Measurements from ENCODE around the gene EXOC6B. TPM values are rescaled to one million over a fixed set of nuclear protein-coding genes. Genes with fewer than 3 reads are reported as not detected.

The EXOC6B gene
- 30.1 and 33.0 TPM in 2 replicates for total RNA-seq (2021; fragmentation: NEBNext Ultra II Directional; extraction: Animal tissue kit (Norgen Biotek cat#: 25700))
- polyA plus RNA-seq (2011; rRNA removed) = 13.5 and 18.3 TPM in 2 replicates
- 13.0 TPM for polyA plus RNA-seq (2011; cell fraction: cytosol; rRNA removed)
- 21.4 TPM for polyA plus RNA-seq (2011; cell fraction: nucleus; rRNA removed)
- polyA plus RNA-seq (2012, experiment 1 of 2) = 13.7 to 23.3 TPM (median 18.8 TPM) in 4 replicates
- polyA plus RNA-seq (2012, experiment 2 of 2) = 1.1 TPM
- polyA plus RNA-seq (2013, experiment 1 of 2) = 17.7 TPM
- 16.0 TPM for polyA plus RNA-seq (2013, experiment 2 of 2)
- polyA minus RNA-seq (2011; rRNA and poly(A)+ RNA removed) = 52.2 and 61.4 TPM in 2 replicates
- polyA minus RNA-seq (2011; cell fraction: cytosol; rRNA and poly(A)+ RNA removed) = 50.8 TPM
- polyA minus RNA-seq (2011; cell fraction: nucleus; rRNA and poly(A)+ RNA removed) = 61.1 TPM
- long read RNA-seq, experiment 1, full-length matches to known transcripts = 1 of 24 reads
- long read RNA-seq, experiment 1, partial matches to known transcripts = 3 of 24 reads
- long read RNA-seq, experiment 1, other reads (novel, unspliced or antisense) = 20 of 24 reads
- long read RNA-seq, experiment 2, full-length matches to known transcripts = 1 of 8 reads
- long read RNA-seq, experiment 2, partial matches to known transcripts = 5 of 8 reads
- long read RNA-seq, experiment 2, other reads (novel, unspliced or antisense) = 2 of 8 reads

- FAIRE-seq = peak; percentile 65
- H3K4me3 ChIP-seq (ENCODE audit: extremely low read depth in 1 of 4, insufficient read depth in 2 of 4, low read depth in 3 of 4, low read length in 4 of 4) = peak within 1 kb of the TSS; percentile 74 to 94 (median 88)
- H3K9me3 ChIP-seq (ENCODE audit: insufficient read depth in 2 of 2, low read depth in 1 of 2, low read length in 1 of 2) = no peaks in the 10 kb centered on the region
- TF ChIP-seq KDM5A (IDR thresholded peaks at IDR 0.05; ENCODE audit: low read length) (0 out of 2 replicates have a peak, but pooled peaks have one; percentile 36), KDM4A (IDR thresholded peaks at IDR 0.05; ENCODE audit: low read depth, low read length, severe bottlenecking) (peak; percentile 88), TAF7 (optimal IDR thresholded peaks at IDR 0.05; ENCODE audit: borderline replicate concordance, low read depth, low read length) (peak; percentile 95), BACH1 (IDR thresholded peaks at IDR 0.05; ENCODE audit: low read length) (no peak), ATF3 (IDR thresholded peaks at IDR 0.05; ENCODE audit: insufficient read depth, low read depth, low read length) (peak; percentile 47; the same call in 1 of the 2 replicates), CREB1 (IDR thresholded peaks at IDR 0.05) (peak; percentile 97), CEBPB (IDR thresholded peaks at IDR 0.05; ENCODE audit: low read depth, low read length) (peak; percentile 85), SP1 (IDR thresholded peaks at IDR 0.05; ENCODE audit: low read depth, low read length) (peak; percentile 88)
These were observed at the start of gene EXOC6B for GRCh38 chr2:72825257-72826155. Gene EXOC6B (minus strand): TSS chr2:72826033.

More at GRCh38 chr2:72825257-72826155, at the start of gene EXOC6B:
- Histone ChIP-seq H3K14ac (ENCODE audit: insufficient read length) (no peak within 1 kb of the TSS), H2AK5ac (ENCODE audit: low read depth, low read length) (no peak within 1 kb of the TSS), H3K79me2 (ENCODE audit: control insufficient read depth in 1 of 2, insufficient read depth in 2 of 2, low read length in 2 of 2) (peaks cover 0 to 22% of the 10 kb centered on the region in 2 experiments; a peak in 2 of 4 replicates), H3K23ac (ENCODE audit: insufficient read length) (no peak within 1 kb of the TSS), H3K18ac (ENCODE audit: extremely low read depth, low read length) (peak within 1 kb of the TSS; percentile 65; the same call in 1 of the 2 replicates), H3K27ac (ENCODE audit: low read depth, low read length) (peak within 1 kb of the TSS; percentile 90), H2BK20ac (ENCODE audit: low read length) (no peak within 1 kb of the TSS), H3K79me1 (ENCODE audit: low read depth, low read length) (no peaks in the 10 kb centered on the region), H2BK5ac (ENCODE audit: low read depth, low read length) (peak within 1 kb of the TSS; percentile 91), H3K27me3 (replicated peaks in 1 of 4; ENCODE audit: control insufficient read depth in 3 of 4, extremely low read depth in 1 of 4, insufficient read depth in 3 of 4, low read length in 3 of 4) (no peaks in the 10 kb centered on the region), H3K4me1 (replicated peaks in 1 of 4; ENCODE audit: control insufficient read depth in 3 of 4, insufficient read depth in 4 of 4, low read length in 3 of 4) (peaks cover 0 to 6% (median 6%) of the 10 kb centered on the region in 4 experiments; a peak in 3 of 7 replicates), H3K56ac (replicated peaks; ENCODE audit: insufficient read length, low read depth, low read length) (peak within 1 kb of the TSS; percentile 63), H2BK15ac (ENCODE audit: low read length) (peak within 1 kb of the TSS; percentile 0; the same call in 1 of the 2 replicates), H4K91ac (replicated peaks; ENCODE audit: insufficient read length, low read length) (peak within 1 kb of the TSS; percentile 58), H2BK120ac (replicated peaks; ENCODE audit: low read depth, low read length) (peak within 1 kb of the TSS; percentile 61), H4K20me1 (replicated peaks in 1 of 2; ENCODE audit: control insufficient read depth in 1 of 2, insufficient read depth in 2 of 2, low read length in 2 of 2) (no peaks in the 10 kb centered on the region), H2AFZ (ENCODE audit: low read length) (peak within 1 kb of the TSS; percentile 64), H3K4ac (replicated peaks; ENCODE audit: insufficient read length, low read depth, low read length) (peak within 1 kb of the TSS; percentile 48), H3K4me2 (ENCODE audit: insufficient read depth in 1 of 2, low read depth in 2 of 2, low read length in 2 of 2) (peak within 1 kb of the TSS; percentile 78 to 85), H4K5ac (ENCODE audit: insufficient read length, low read depth, low read length) (peak within 1 kb of the TSS; percentile 85), H2BK12ac (ENCODE audit: low read depth, low read length) (peak within 1 kb of the TSS; percentile 97), H3K9ac (replicated peaks in 1 of 4; ENCODE audit: extremely low read depth in 1 of 4, low read depth in 3 of 4, low read length in 3 of 4) (peak within 1 kb of the TSS; percentile 83 to 93 (median 92)), H4K8ac (ENCODE audit: extremely low read depth, insufficient read depth, low read length) (peak within 1 kb of the TSS; percentile 93), H3K23me2 (ENCODE audit: low read depth, low read length) (peaks cover 6% of the 10 kb centered on the region), H3K36me3 (ENCODE audit: control insufficient read depth in 2 of 4, insufficient read depth in 4 of 4, low read length in 3 of 4) (no peaks in the 10 kb centered on the region)
- DNase-seq (ENCODE audit: low read depth in 1 of 2, low spot score in 2 of 2) = peak; percentile 86 to 99
- CTCF ChIA-PET (ENCODE audit: partially characterized antibody) = interaction anchor here (1.7 kb wide), 1 partner anchor 9 kb away, joined by 5 read pairs; no protein-coding TSS in a partner anchor
- POLR2A ChIA-PET (ENCODE audit: partially characterized antibody) = interaction anchor here (1.5 kb wide), 2 partner anchors 10 to 11 kb away, joined by 3 to 8 read pairs; no protein-coding TSS in a partner anchor
- 1% methylated on average over 58 of the region's 71 CpGs; no CpG with 5 or more reads in 1 of the 2 experiments for WGBS, 2 experiments (ENCODE audit: extremely low coverage in 1 of 2, insufficient coverage in 1 of 2, insufficient read length in 1 of 2, insufficient replicate concordance in 2 of 2, low coverage in 1 of 2, low lambda C conversion rate in 2 of 2, missing lambda C conversion rate in 1 of 2)
